Endothelial cell of umbilical vein (primary cell): Measurements from ENCODE around the gene ITM2C. TPM values are rescaled to one million over a fixed set of nuclear protein-coding genes. Genes with fewer than 3 reads are reported as not detected.

ENCODE experiments used
- BruUV-seq: library from RNA; stranded (reverse); fragments of 400-500 nt; replicated peaks from 2 replicates; lab custom pipeline; 2021; lab: Mats Ljungman, UMichigan
- CTCF ChIA-PET: fragments of 300-600, 350-600 bp; sonication (Branson Sonifier 250); formaldehyde crosslinking; loops from one replicate; lab custom pipeline; 2021; ENCODE audit warnings: antibody characterized with exemption, inconsistent platforms; lab: Charles Lee
- POLR2A ChIA-PET: fragments of 300-600, 350-600 bp; sonication (Branson Sonifier 250); formaldehyde crosslinking; loops from one replicate; lab custom pipeline; 2021; ENCODE audit warnings: antibody characterized with exemption, inconsistent platforms; lab: Charles Lee
- DNase-seq: peaks from one replicate; pipeline ENCODE4 v3.0.0-alpha.2; 2011; ENCODE audit warnings: low read depth, low spot score
- FAIRE-seq: peaks from 2 replicates; lab custom pipeline; 2011; peaks lifted over from hg19 to GRCh38; lab: Jason Lieb, UNC
- H2AFZ ChIP-seq: 2 replicates; pipeline ENCODE4 v1.6.0; 2012; ENCODE audit warnings: low read depth, low read length, control low read depth, inconsistent platforms
- H3K27ac ChIP-seq: 2 replicates; pipeline ENCODE4 v1.5.1; 2011; ENCODE audit warnings: low read depth, mild to moderate bottlenecking, control low read depth, low read length, moderate library complexity; ENCODE audit not compliant: insufficient read depth
- H3K27me3 ChIP-seq, 2 experiments: 2 replicates each; pipeline versions ENCODE4 v1.6.0 to v1.6.1; 2011; ENCODE audit warnings: low read length in 2 of 2, mixed read lengths in 1 of 2; ENCODE audit not compliant: control insufficient read depth in 2 of 2, insufficient read depth in 2 of 2
- H3K36me3 ChIP-seq, 2 experiments: 2 replicates in 1 of 2; 3 replicates in 1 of 2; pipeline ENCODE4 v1.5.1; 2011; ENCODE audit warnings: low read length in 2 of 2, mild to moderate bottlenecking in 1 of 2, moderate library complexity in 1 of 2; ENCODE audit not compliant: control insufficient read depth in 2 of 2, insufficient read depth in 2 of 2; ENCODE audit errors: extremely low read depth in 1 of 2
- H3K4me1 ChIP-seq: 3 replicates; pipeline ENCODE4 v1.5.1; 2011; ENCODE audit warnings: mild to moderate bottlenecking, low read length; ENCODE audit not compliant: control insufficient read depth, insufficient read depth; ENCODE audit errors: extremely low read depth
- H3K4me2 ChIP-seq: 2 replicates; pipeline ENCODE4 v1.6.1; 2011; ENCODE audit warnings: low read length, control low read depth, mixed read lengths; ENCODE audit not compliant: insufficient read depth
- H3K4me3 ChIP-seq, 3 experiments: fragments of 200-600 bp in 1 of 3; sonication (generic), shearing (Covaris generic) in 1 of 3; replicated peaks in 1 of 3; 2 replicates each; pipeline ENCODE4 v1.5.1; 2011 to 2016; ENCODE audit warnings: control low read depth in 3 of 3, low read length in 3 of 3, mild to moderate bottlenecking in 2 of 3, inconsistent platforms in 1 of 3, low read depth in 1 of 3, moderate library complexity in 1 of 3; ENCODE audit not compliant: insufficient read depth in 1 of 3
- H3K79me2 ChIP-seq: 2 replicates; pipeline ENCODE4 v1.6.0; 2012; ENCODE audit warnings: low read length, inconsistent platforms; ENCODE audit not compliant: control insufficient read depth, insufficient read depth
- H3K9ac ChIP-seq: replicated peaks from 2 replicates; pipeline ENCODE3; 2011; ENCODE audit warnings: low read length, control low read depth; ENCODE audit not compliant: insufficient read depth; ENCODE audit errors: extremely low read depth
- H3K9me1 ChIP-seq: replicated peaks from 3 replicates; pipeline ENCODE4 v1.6.0; 2011; ENCODE audit warnings: mild to moderate bottlenecking, low read length; ENCODE audit not compliant: control insufficient read depth, insufficient read depth; ENCODE audit errors: extremely low read depth
- H3K9me3 ChIP-seq: replicated peaks from 2 replicates; pipeline ENCODE4 v1.5.1; 2012; ENCODE audit warnings: low read length, inconsistent platforms; ENCODE audit not compliant: control insufficient read depth, insufficient read depth
- H4K20me1 ChIP-seq: replicated peaks from 2 replicates; pipeline ENCODE3; 2011; ENCODE audit warnings: mild to moderate bottlenecking, low read length; ENCODE audit not compliant: control insufficient read depth, insufficient read depth; ENCODE audit errors: extremely low read depth
- EZH2 ChIP-seq: IDR thresholded peaks from 2 replicates; pipeline ENCODE4 v1.6.1; 2012; ENCODE audit warnings: borderline replicate concordance, low read depth, mild to moderate bottlenecking, moderate library complexity, low read length, inconsistent platforms; ENCODE audit not compliant: severe bottlenecking
- FOS ChIP-seq: IDR thresholded peaks from 2 replicates; pipeline ENCODE4 v1.6.1; 2011; ENCODE audit warnings: mild to moderate bottlenecking, low read length, moderate library complexity, borderline replicate concordance; ENCODE audit not compliant: insufficient read depth
- GATA2 ChIP-seq: IDR thresholded peaks from 2 replicates; pipeline ENCODE4 v1.7.0; 2011; ENCODE audit warnings: low read depth, mild to moderate bottlenecking, moderate library complexity, mixed read lengths, low read length; ENCODE audit not compliant: insufficient read length, insufficient read depth
- JUN ChIP-seq: IDR thresholded peaks from 2 replicates; pipeline ENCODE4 v1.6.1; 2011; ENCODE audit warnings: borderline replicate concordance, low read depth; ENCODE audit not compliant: insufficient read length, insufficient read depth
- MAX ChIP-seq: IDR thresholded peaks from 2 replicates; pipeline ENCODE4 v1.6.1; 2011; ENCODE audit not compliant: insufficient read depth, insufficient read length
- MYC ChIP-seq: IDR thresholded peaks from one replicate; pipeline ENCODE4 v1.6.1; 2011; ENCODE audit warnings: mild to moderate bottlenecking, low read depth, low read length
- POLR2A ChIP-seq: IDR thresholded peaks from 2 replicates; pipeline ENCODE4 v1.6.1; 2012; ENCODE audit warnings: low read depth, mild to moderate bottlenecking, control low read depth, low read length
- dilution Hi-C: fragments of 300-500 bp; cut with MboI; formaldehyde crosslinking; loops from one replicate; pipeline ENCODE4 v1.15.0; 2019; ENCODE audit warnings: low sequenced_read_pairs; ENCODE audit not compliant: extremely low pct_ligation_motif_present
- intact Hi-C: fragments of 100-400 bp; cut with micrococcal nuclease; formaldehyde crosslinking; loops from one replicate; pipeline ENCODE4 v1.10.0; 2022
- polyA plus RNA-seq, 4 experiments: library from polyadenylated mRNA; depleted of rRNA in 3 of 4; stranded (reverse) in 3 of 4; unstranded in 1 of 4; fragments of >200 nt; gene quantifications; 2 replicates each; pipeline versions ENCODE4 v1.2.1 to v1.2.3, GENCODE V29; 2011 to 2012; ENCODE audit warnings: missing spikeins in 1 of 4
- total RNA-seq: library from RNA; stranded (reverse); gene quantifications from 2 replicates; pipeline ENCODE4 v1.2.3, GENCODE V29; 2021
- TF ChIP-seq, protein P1 (sequence below), 2 donors: IDR thresholded peaks; 1 replicate in 1 of 2; 2 replicates in 1 of 2; pipeline ENCODE4 v1.5.1; 2011; ENCODE audit warnings: low read length in 2 of 2, mild to moderate bottlenecking in 2 of 2, moderate library complexity in 2 of 2, control low read depth in 1 of 2, inconsistent platforms in 1 of 2, low read depth in 1 of 2; ENCODE audit not compliant: insufficient read depth in 1 of 2; ENCODE audit errors: extremely low read depth in 1 of 2

The ITM2C gene
- total and polyA plus RNA-seq, 2 donors (not counting 3 experiments of a cell fraction or from before 2014, with no cell fraction given) = 12.0 to 12.1 TPM

GRCh38 chr2:230888824-230889400 lies 24.2 kb downstream of the ITM2C start:
- H3K4me1 ChIP-seq = no peaks in the 10 kb centered on the region
- H2AFZ ChIP-seq = no peak overlapping the region
- no peaks in the 10 kb centered on the region for H3K9me1 ChIP-seq
- no peak overlapping the region for H3K4me3 ChIP-seq
- dilution Hi-C loops = no loop called here
- FAIRE-seq (no peak), DNase-seq (no peak)
- no peak overlapping the region for H3K27ac ChIP-seq
- no peaks in the 10 kb centered on the region for H3K36me3 ChIP-seq
- no peaks in the 10 kb centered on the region for H3K79me2 ChIP-seq
- no TSS peak for BruUV-seq
- no peaks in the 10 kb centered on the region for H4K20me1 ChIP-seq
- TF ChIP-seq FOS (no peak), MAX (no peak)
- no peak overlapping the region for H3K4me2 ChIP-seq
- ChIA-PET CTCF (no interaction called here), POLR2A (no interaction called here)
- intact Hi-C loops = no loop called here
- no peaks in the 10 kb centered on the region for H3K9me3 ChIP-seq
- peaks cover 0 to 3% of the 10 kb centered on the region in 2 experiments for H3K27me3 ChIP-seq
- H3K9ac ChIP-seq = no peak overlapping the region

- no peak for TF ChIP-seq EZH2
- no peak for TF ChIP-seq JUN
- TF ChIP-seq GATA2 = no peak
- TF ChIP-seq POLR2A = no peak
- no peak for TF ChIP-seq MYC
- TF ChIP-seq FOS = no peak
- TF ChIP-seq, protein P1, sequence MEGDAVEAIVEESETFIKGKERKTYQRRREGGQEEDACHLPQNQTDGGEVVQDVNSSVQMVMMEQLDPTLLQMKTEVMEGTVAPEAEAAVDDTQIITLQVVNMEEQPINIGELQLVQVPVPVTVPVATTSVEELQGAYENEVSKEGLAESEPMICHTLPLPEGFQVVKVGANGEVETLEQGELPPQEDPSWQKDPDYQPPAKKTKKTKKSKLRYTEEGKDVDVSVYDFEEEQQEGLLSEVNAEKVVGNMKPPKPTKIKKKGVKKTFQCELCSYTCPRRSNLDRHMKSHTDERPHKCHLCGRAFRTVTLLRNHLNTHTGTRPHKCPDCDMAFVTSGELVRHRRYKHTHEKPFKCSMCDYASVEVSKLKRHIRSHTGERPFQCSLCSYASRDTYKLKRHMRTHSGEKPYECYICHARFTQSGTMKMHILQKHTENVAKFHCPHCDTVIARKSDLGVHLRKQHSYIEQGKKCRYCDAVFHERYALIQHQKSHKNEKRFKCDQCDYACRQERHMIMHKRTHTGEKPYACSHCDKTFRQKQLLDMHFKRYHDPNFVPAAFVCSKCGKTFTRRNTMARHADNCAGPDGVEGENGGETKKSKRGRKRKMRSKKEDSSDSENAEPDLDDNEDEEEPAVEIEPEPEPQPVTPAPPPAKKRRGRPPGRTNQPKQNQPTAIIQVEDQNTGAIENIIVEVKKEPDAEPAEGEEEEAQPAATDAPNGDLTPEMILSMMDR (IDR thresholded peaks at IDR 0.05; ENCODE audit: extremely low read depth in 1 of 2, insufficient read depth in 1 of 2, low read depth in 1 of 2, low read length in 2 of 2) = no peak
- POLR2A ChIA-PET = no interaction called here
- Histone ChIP-seq H2AFZ (no peak overlapping the region), H3K27ac (no peak overlapping the region), H3K27me3 (peaks cover 0 to 3% of the 10 kb centered on the region in 2 experiments), H3K9me1 (no peaks in the 10 kb centered on the region), H3K4me3 (no peak overlapping the region), H4K20me1 (no peaks in the 10 kb centered on the region), H3K9ac (no peak overlapping the region), H3K4me1 (no peaks in the 10 kb centered on the region), H3K36me3 (no peaks in the 10 kb centered on the region), H3K4me2 (no peak overlapping the region), H3K9me3 (no peaks in the 10 kb centered on the region), H3K79me2 (no peaks in the 10 kb centered on the region)
- no TSS peak for BruUV-seq
- CTCF ChIA-PET = no interaction called here
- FAIRE-seq (no peak), DNase-seq (no peak)
- dilution Hi-C loops = no loop called here
- intact Hi-C loops = no loop called here
These were observed 25.3 kb downstream of the ITM2C start for GRCh38 chr2:230889911-230890601.
